ENCODE measurements around the gene SLC25A44.
"Not testable (repeated sequence)": the region's sequence is repeated elsewhere in the genome, so short reads cannot be mapped to it uniquely, and the experiment has no call there.

SLC25A44 gene

GRCh38 chr1:156164125-156164831 is 29.6 kb upstream of the SLC25A44 start:
- DNase-seq = no peak

GRCh38 chr1:156165083-156165482 is 28.8 kb upstream of the SLC25A44 start:
- DNase-seq = no peak

- no peak for DNase-seq
These were observed 26.4 kb upstream of the SLC25A44 start for GRCh38 chr1:156167536-156167935.

- no peak for DNase-seq
These were observed 21.0 kb upstream of the SLC25A44 start for GRCh38 chr1:156172696-156173470.

GRCh38 chr1:156176610-156177210 is 17.2 kb upstream of the SLC25A44 start:
- DNase-seq = no peak

- DNase-seq = no peak
These were observed 15.8 kb upstream of the SLC25A44 start for GRCh38 chr1:156177919-156178654.

- DNase-seq = no peak
These were observed 13.4 kb upstream of the SLC25A44 start for GRCh38 chr1:156180471-156180870.

- not testable (repeated sequence) for DNase-seq
These were observed 12.4 kb upstream of the SLC25A44 start for GRCh38 chr1:156181391-156181924.

- DNase-seq = not testable (repeated sequence)
These were observed 11.7 kb upstream of the SLC25A44 start for GRCh38 chr1:156182010-156182779.

GRCh38 chr1:156186347-156187177 is 7.3 kb upstream of the SLC25A44 start:
- not testable (repeated sequence) for DNase-seq

- DNase-seq = not testable (repeated sequence)
These were observed 3.6 kb upstream of the SLC25A44 start for GRCh38 chr1:156190265-156190664.

GRCh38 chr1:156191292-156191964 is 2.5 kb upstream of the SLC25A44 start:
- DNase-seq = no peak

- no peak for DNase-seq
These were observed 756 bp upstream of the SLC25A44 start for GRCh38 chr1:156193208-156193487.

- no peak for DNase-seq
These were observed 372 bp downstream of the SLC25A44 start for GRCh38 chr1:156194300-156194652.

- no peak for DNase-seq
These were observed 1.9 kb downstream of the SLC25A44 start for GRCh38 chr1:156195853-156196252.

- no peak for DNase-seq
These were observed 2.5 kb downstream of the SLC25A44 start for GRCh38 chr1:156196445-156196844.

GRCh38 chr1:156198831-156199349 is 5.0 kb downstream of the SLC25A44 start:
- no peak for DNase-seq

GRCh38 chr1:156200044-156200443 is 6.1 kb downstream of the SLC25A44 start:
- DNase-seq = no peak

- DNase-seq = no peak
These were observed 9.4 kb downstream of the SLC25A44 start for GRCh38 chr1:156203331-156203730.

- no peak for DNase-seq
These were observed 10.8 kb downstream of the SLC25A44 start for GRCh38 chr1:156204686-156205085.

GRCh38 chr1:156211243-156211642 is 17.3 kb downstream of the SLC25A44 start:
- DNase-seq = no peak
